MM.1S (cell line): ENCODE data around the gene ARID1A.

Experiments
- CTCF ChIP-seq: fragments of 300-600 bp; sonication (generic); IDR thresholded peaks from 2 replicates; pipeline ENCODE4 v1.5.1; 2016; ENCODE audit warnings: antibody characterized with exemption, low read length, mixed read lengths
- EZH2 ChIP-seq: fragments of 300-600 bp; sonication (generic); optimal IDR thresholded peaks from 2 replicates; pipeline ENCODE3; 2017; ENCODE audit warnings: low read depth, mild to moderate bottlenecking, antibody characterized with exemption, low read length, mixed read lengths
- EZH2phosphoT487 ChIP-seq: fragments of 300-600 bp; sonication (generic); IDR thresholded peaks from 2 replicates; pipeline ENCODE4 v1.6.1; 2018; ENCODE audit warnings: antibody characterized with exemption, low read length

GRCh38 chr1:26811057-26811456, 115.2 kb downstream of the ARID1A start:
- TF ChIP-seq CTCF = no peak
- no peak for TF ChIP-seq EZH2
- no peak for TF ChIP-seq EZH2phosphoT487
